Lung (tissue), 12 donors: Measurements from ENCODE around the gene ACTR1A. TPM values are rescaled to one million over a fixed set of nuclear protein-coding genes. Genes with fewer than 3 reads are reported as not detected.

Source experiments
- ATAC-seq: fragments of 200-7000 bp; cut with Tn5 transposase; one replicate; pipeline ENCODE4 v1.9.1; 2020; ENCODE audit warnings: moderate number of reproducible peaks; ENCODE audit not compliant: insufficient read depth, low FRiP score
- DNase-seq, 3 donors: peaks; one replicate each; pipeline ENCODE4 v3.0.0-alpha.2; 2013 to 2017
- H3K27ac ChIP-seq, 2 donors: one replicate each; pipeline ENCODE4 v1.5.1; 2013; ENCODE audit warnings: mild to moderate bottlenecking in 2 of 2, moderate library complexity in 2 of 2, control low read depth in 1 of 2, inconsistent platforms in 1 of 2, low read depth in 1 of 2, low read length in 1 of 2
- H3K27me3 ChIP-seq, 3 donors: one replicate each; pipeline ENCODE4 v1.5.1; 2013; ENCODE audit warnings: low read length in 2 of 3; ENCODE audit not compliant: control insufficient read depth in 3 of 3, insufficient read depth in 3 of 3
- H3K36me3 ChIP-seq, 4 donors: one replicate each; pipeline ENCODE4 v1.5.1; 2013; ENCODE audit warnings: low read length in 4 of 4, mild to moderate bottlenecking in 1 of 4, moderate library complexity in 1 of 4; ENCODE audit not compliant: control insufficient read depth in 4 of 4, insufficient read depth in 4 of 4
- H3K4me1 ChIP-seq, 5 donors: one replicate each; pipeline ENCODE4 v1.5.1; 2013; ENCODE audit warnings: low read length in 5 of 5, mild to moderate bottlenecking in 2 of 5, moderate library complexity in 1 of 5; ENCODE audit not compliant: control insufficient read depth in 5 of 5, insufficient read depth in 5 of 5
- H3K4me3 ChIP-seq: one replicate; pipeline ENCODE4 v1.5.1; 2013; ENCODE audit warnings: mild to moderate bottlenecking, control low read depth, moderate library complexity
- H3K9ac ChIP-seq, 2 donors: one replicate each; pipeline ENCODE4 v1.5.1; 2013; ENCODE audit warnings: low read length in 2 of 2, control low read depth in 1 of 2; ENCODE audit not compliant: insufficient read depth in 1 of 2
- H3K9me3 ChIP-seq, 4 donors: one replicate each; pipeline ENCODE4 v1.5.1; 2013; ENCODE audit warnings: low read length in 3 of 4, mild to moderate bottlenecking in 1 of 4, moderate library complexity in 1 of 4; ENCODE audit not compliant: control insufficient read depth in 4 of 4, insufficient read depth in 3 of 4
- WGBS, 2 donors: extraction: QIAGEN DNeasy Blood & Tissue Kit; methylation state at CpG; one replicate each; pipeline ENCODE4 v1.1.7; 2013; 5-methylcytosine and 5-hydroxymethylcytosine counted together
- polyA plus RNA-seq, 2 donors: library from polyadenylated mRNA; stranded (reverse); fragments of 200-250 nt; gene quantifications; one replicate each; pipeline ENCODE4 v1.2.1, GENCODE V29; 2013
- total RNA-seq, 2 donors: library from RNA; depleted of rRNA in 1 of 2; stranded (reverse); fragments of >200 nt in 1 of 2; gene quantifications; one replicate each; pipeline ENCODE4 v1.2.1, GENCODE V29; 2014 to 2021
- TF ChIP-seq, protein P1 (sequence below): IDR thresholded peaks from 2 replicates; pipeline ENCODE4 v1.5.1; 2012; ENCODE audit warnings: mild to moderate bottlenecking; ENCODE audit errors: control extremely low read depth, extremely low read depth
- donor health status: control.
- donor health status: control.
- donor health status: Bipolar disorder and iron deficiency.
- donor health status: healthy.
- donor health status: DM: yes; HTN: yes; CAD: no.

Gene ACTR1A
- total and polyA plus RNA-seq, 4 donors = 72.0 to 96.0 (median 84.3) TPM

- Histone ChIP-seq H3K36me3 (no peaks in the 10 kb centered on the region), H3K4me3 (peak overlapping the region; percentile 90), H3K9ac (peak overlapping the region in 1 of 2 donors; percentile 79), H3K27me3 (no peaks in the 10 kb centered on the region), H3K9me3 (no peaks in the 10 kb centered on the region), H3K27ac (peak overlapping the region; percentile 63 to 95), H3K4me1 (peaks cover 0 to 11% (median 2%) of the 10 kb centered on the region in 5 donors)
- DNase-seq (no peak), ATAC-seq (no peak)
- WGBS, 2 donors = 0 to 1% methylated on average over 11 of the region's 11 CpGs
- TF ChIP-seq, protein P1, sequence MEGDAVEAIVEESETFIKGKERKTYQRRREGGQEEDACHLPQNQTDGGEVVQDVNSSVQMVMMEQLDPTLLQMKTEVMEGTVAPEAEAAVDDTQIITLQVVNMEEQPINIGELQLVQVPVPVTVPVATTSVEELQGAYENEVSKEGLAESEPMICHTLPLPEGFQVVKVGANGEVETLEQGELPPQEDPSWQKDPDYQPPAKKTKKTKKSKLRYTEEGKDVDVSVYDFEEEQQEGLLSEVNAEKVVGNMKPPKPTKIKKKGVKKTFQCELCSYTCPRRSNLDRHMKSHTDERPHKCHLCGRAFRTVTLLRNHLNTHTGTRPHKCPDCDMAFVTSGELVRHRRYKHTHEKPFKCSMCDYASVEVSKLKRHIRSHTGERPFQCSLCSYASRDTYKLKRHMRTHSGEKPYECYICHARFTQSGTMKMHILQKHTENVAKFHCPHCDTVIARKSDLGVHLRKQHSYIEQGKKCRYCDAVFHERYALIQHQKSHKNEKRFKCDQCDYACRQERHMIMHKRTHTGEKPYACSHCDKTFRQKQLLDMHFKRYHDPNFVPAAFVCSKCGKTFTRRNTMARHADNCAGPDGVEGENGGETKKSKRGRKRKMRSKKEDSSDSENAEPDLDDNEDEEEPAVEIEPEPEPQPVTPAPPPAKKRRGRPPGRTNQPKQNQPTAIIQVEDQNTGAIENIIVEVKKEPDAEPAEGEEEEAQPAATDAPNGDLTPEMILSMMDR = no peak
Measured at GRCh38 chr10:102450124-102450373, 52.5 kb downstream of the ACTR1A start.

DNA sequence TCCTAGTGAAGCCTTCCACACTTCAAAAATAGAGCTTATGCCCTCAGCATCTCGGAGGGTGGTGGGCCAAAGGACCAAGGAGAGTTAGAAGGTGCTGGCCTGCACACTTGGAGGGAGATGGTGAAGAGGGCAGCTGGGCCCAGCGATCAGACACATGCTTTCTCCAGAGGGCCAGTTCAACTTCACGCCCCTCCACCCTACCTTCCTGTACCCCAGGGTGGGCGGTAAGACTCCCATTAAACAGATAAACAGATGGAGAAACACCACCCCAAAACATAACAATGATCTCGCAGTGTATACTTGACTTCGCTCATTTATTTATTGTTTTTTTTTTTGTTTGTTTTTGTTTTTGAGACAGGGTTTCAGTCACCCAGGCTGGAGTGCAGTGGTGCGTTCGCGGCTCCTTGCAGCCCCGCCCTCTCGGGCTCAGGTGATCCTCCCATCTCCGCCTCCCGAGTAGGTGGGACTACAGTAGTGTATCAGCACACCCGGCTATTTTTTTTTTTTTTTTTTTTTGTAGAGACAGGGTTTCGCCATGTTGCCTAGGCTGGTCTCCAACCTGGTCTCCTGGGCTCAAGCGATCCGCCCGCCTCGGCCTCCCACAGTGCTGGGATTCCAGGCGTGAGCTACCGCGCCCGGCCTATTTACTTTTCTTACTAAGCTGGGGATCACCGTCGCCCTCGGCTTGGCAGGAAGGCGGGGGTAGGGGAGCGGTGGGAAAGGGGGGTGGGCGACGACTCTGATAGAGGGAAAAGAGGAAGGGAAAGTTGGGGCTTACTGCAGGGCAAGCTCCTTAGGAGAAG, 53.0 kb downstream of the ACTR1A start:
- Histone ChIP-seq H3K9ac (peak overlapping the region in 1 of 2 donors; percentile 79), H3K4me3 (peak overlapping the region; percentile 90), H3K27me3 (no peaks in the 10 kb centered on the region), H3K4me1 (peaks cover 0 to 11% (median 2%) of the 10 kb centered on the region in 5 donors), H3K36me3 (no peaks in the 10 kb centered on the region), H3K9me3 (no peaks in the 10 kb centered on the region), H3K27ac (peak overlapping the region in 1 of 2 donors; percentile 95)
- DNase-seq = peak; percentile 62 to 75 (median 70)
- TF ChIP-seq, protein P1 = no peak
- WGBS, 2 donors = 7 to 8% methylated on average over 30 of the region's 30 CpGs
- ATAC-seq = peak; percentile 57

- Histone ChIP-seq H3K9ac (no peak overlapping the region), H3K4me1 (peaks cover 0 to 4% (median 0%) of the 10 kb centered on the region in 5 donors), H3K9me3 (no peaks in the 10 kb centered on the region), H3K27ac (no peak overlapping the region), H3K36me3 (no peaks in the 10 kb centered on the region), H3K27me3 (no peaks in the 10 kb centered on the region), H3K4me3 (no peak overlapping the region)
- no peak for DNase-seq
- WGBS, 2 donors = 53 to 70% methylated on average over 2 of the region's 2 CpGs
- no peak for ATAC-seq
- TF ChIP-seq, protein P1 = no peak
Measured at GRCh38 chr10:102444851-102445250, 57.7 kb downstream of the ACTR1A start.
